Measurements from ENCODE around the gene C2orf76.

DNA sequence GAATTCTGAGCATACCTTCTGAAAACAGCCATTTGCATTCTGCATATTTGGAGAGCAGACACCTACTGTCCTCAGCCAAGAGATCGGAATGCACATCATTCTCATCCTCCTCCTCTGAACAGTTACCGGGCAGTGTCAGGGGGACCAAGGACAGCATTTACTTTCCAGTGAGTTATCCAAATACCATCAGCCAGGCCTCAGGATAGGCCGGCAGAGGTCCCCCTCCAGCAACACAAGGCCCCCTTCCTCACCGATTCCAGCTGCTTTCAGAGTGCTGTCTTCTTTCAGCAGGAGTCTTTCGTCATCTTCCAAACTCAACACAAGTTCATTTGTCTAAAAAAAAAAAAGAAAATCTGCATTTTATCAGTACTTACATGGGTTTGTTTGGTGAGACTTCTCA, 55.3 kb downstream of the C2orf76 start:
- TF ChIP-seq, protein P1, sequence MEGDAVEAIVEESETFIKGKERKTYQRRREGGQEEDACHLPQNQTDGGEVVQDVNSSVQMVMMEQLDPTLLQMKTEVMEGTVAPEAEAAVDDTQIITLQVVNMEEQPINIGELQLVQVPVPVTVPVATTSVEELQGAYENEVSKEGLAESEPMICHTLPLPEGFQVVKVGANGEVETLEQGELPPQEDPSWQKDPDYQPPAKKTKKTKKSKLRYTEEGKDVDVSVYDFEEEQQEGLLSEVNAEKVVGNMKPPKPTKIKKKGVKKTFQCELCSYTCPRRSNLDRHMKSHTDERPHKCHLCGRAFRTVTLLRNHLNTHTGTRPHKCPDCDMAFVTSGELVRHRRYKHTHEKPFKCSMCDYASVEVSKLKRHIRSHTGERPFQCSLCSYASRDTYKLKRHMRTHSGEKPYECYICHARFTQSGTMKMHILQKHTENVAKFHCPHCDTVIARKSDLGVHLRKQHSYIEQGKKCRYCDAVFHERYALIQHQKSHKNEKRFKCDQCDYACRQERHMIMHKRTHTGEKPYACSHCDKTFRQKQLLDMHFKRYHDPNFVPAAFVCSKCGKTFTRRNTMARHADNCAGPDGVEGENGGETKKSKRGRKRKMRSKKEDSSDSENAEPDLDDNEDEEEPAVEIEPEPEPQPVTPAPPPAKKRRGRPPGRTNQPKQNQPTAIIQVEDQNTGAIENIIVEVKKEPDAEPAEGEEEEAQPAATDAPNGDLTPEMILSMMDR (IDR thresholded peaks at IDR 0.05), result no peak
- TF ChIP-seq POLR2A (IDR thresholded peaks at IDR 0.05) (no peak), POLR2AphosphoS5 (IDR thresholded peaks at IDR 0.05) (no peak)
